Skeletal muscle tissue (tissue), 4 donors: ENCODE data around the gene HEXIM1. TPM values are rescaled to one million over a fixed set of nuclear protein-coding genes. Genes with fewer than 3 reads are reported as not detected.
A peak's percentile ranks its signal among the peaks of the same experiment; 100 is the strongest.
"Not testable (repeated sequence)": the region's sequence is repeated elsewhere in the genome, so short reads cannot be mapped to it uniquely, and the experiment has no call there.

Experiments
- H3K27ac ChIP-seq: one replicate; pipeline ENCODE4 v1.7.0; 2013; ENCODE audit warnings: mild to moderate bottlenecking, low read depth, low read length, inconsistent platforms
- H3K27me3 ChIP-seq, 3 donors: one replicate each; pipeline ENCODE4 v1.7.0; 2013; ENCODE audit warnings: low read length in 3 of 3; ENCODE audit not compliant: control insufficient read depth in 3 of 3, insufficient read depth in 3 of 3
- H3K36me3 ChIP-seq, 3 donors: one replicate each; pipeline ENCODE4 v1.7.0; 2013; ENCODE audit warnings: low read length in 3 of 3; ENCODE audit not compliant: control insufficient read depth in 3 of 3, insufficient read depth in 3 of 3
- H3K4me1 ChIP-seq, 3 donors: one replicate each; pipeline ENCODE4 v1.7.0; 2013; ENCODE audit warnings: low read length in 3 of 3, mild to moderate bottlenecking in 3 of 3; ENCODE audit not compliant: control insufficient read depth in 3 of 3, insufficient read depth in 3 of 3
- H3K4me3 ChIP-seq, 3 donors: one replicate each; pipeline ENCODE4 v1.7.0; 2013; ENCODE audit warnings: low read length in 3 of 3
- H3K9ac ChIP-seq, 3 donors: one replicate each; pipeline ENCODE4 v1.7.0; 2013; ENCODE audit warnings: low read length in 3 of 3, mild to moderate bottlenecking in 3 of 3, moderate library complexity in 2 of 3, low read depth in 1 of 3
- H3K9me3 ChIP-seq, 3 donors: one replicate each; pipeline ENCODE4 v1.7.0; 2013; ENCODE audit warnings: low read length in 3 of 3; ENCODE audit not compliant: control insufficient read depth in 3 of 3
- total RNA-seq: library from RNA; depleted of rRNA; stranded (reverse); fragments of >200 nt; gene quantifications from one replicate; pipeline ENCODE4 v1.2.3, GENCODE V29; 2014
- donor health status: Osteomylitis.

Gene HEXIM1
- total RNA-seq, 1 donor from 2014 or later, result 14.6 TPM

DNA sequence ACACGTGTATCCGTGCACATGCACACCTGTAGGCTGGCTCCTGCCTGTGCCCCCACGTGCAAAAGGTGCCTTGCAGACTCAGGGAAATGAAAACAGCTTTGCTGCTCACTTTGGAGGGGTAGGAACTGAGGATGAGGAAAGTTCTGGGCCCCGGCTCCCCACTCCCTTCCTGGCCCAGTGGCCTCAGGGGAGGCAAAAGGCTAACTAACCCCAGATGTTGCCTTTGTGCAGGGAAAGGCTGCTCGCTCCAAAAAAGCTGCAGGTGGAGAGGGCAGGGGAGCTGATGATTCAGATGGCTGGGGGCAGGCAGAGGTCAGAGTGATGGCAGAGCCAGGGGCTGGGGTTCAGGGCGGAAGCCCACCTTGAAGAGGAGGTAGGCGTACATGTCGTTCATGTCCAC lies 28.3 kb upstream of the HEXIM1 start:
- Histone ChIP-seq H3K9me3 (no peaks in the 10 kb centered on the region), H3K4me3 (no peak overlapping the region), H3K27ac (no peak overlapping the region), H3K4me1 (peaks cover 19 to 31% (median 21%) of the 10 kb centered on the region in 3 donors), H3K9ac (no peak overlapping the region), H3K36me3 (peaks cover 31 to 45% (median 39%) of the 10 kb centered on the region in 3 donors), H3K27me3 (no peaks in the 10 kb centered on the region)

- H3K36me3 ChIP-seq, result peaks cover 31 to 41% (median 35%) of the 10 kb centered on the region in 3 donors
- H3K4me1 ChIP-seq, result peaks cover 19 to 32% (median 22%) of the 10 kb centered on the region in 3 donors
- H3K9ac ChIP-seq, result no peak overlapping the region
- no peak overlapping the region for H3K4me3 ChIP-seq
- H3K27me3 ChIP-seq, result no peaks in the 10 kb centered on the region
- no peak overlapping the region for H3K27ac ChIP-seq
- no peaks in the 10 kb centered on the region for H3K9me3 ChIP-seq
Observed at GRCh38 chr17:45120558-45120957, 27.7 kb upstream of the HEXIM1 start.

DNA sequence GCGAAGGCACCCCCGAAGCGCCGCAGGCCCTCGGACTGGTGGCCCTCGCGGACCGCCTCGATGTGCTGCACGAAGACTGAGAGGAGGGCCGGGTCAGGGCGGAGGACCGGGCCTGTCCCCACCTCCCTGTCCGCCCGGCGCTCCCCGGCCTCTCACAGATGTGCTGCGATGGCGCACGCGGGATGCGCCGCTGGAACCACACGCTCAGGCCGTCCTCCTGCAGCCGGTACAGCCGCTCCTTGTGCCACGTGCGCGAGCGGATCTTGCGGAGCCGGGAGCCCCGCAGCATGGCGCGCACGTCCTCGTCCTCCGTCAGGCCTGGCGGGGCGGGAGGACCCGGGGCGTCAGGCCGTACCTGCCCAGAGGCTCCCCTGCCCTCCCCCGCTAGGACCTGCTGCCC lies 27.2 kb upstream of the HEXIM1 start:
- H3K4me1 ChIP-seq, result peaks cover 19 to 32% (median 22%) of the 10 kb centered on the region in 3 donors
- no peak overlapping the region for H3K9ac ChIP-seq
- H3K27me3 ChIP-seq, result no peaks in the 10 kb centered on the region
- H3K27ac ChIP-seq, result no peak overlapping the region
- peaks cover 31 to 36% (median 31%) of the 10 kb centered on the region in 3 donors for H3K36me3 ChIP-seq
- no peaks in the 10 kb centered on the region for H3K9me3 ChIP-seq
- no peak overlapping the region for H3K4me3 ChIP-seq

DNA sequence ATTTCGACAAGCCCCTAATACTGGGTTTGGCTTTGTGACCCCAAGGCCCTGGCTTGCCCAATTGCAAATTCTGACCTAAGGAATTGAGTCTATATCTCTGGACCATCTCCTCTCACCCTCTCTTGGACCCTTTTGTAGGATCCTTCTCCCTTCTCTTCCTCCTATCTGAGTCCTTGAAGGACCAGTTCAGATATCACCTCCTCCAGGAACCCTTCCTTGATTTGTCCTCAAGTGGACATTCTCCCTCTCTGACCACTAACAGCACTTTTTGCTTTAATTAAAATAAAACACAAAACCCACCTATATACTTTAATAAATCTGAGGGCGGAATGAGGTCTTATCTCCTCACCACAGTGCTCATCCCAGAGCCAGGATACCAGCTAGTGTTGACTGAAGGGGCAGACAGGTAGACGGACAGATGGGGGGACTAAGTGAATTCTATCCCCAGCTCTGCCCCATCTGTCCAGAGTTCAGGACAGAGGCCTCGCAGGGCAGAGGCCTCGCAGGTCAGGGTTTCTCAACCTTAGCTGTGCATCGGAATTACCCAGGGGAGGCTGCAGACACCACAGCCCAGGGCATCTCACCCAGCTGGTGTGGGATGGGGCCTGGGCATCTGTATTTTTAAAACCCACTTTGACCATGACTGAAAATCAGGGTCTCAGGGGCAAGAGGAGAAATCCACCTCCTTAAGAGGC lies 25.1 kb upstream of the HEXIM1 start:
- H3K4me3 ChIP-seq, result no peak overlapping the region
- H3K27me3 ChIP-seq, result no peaks in the 10 kb centered on the region
- H3K4me1 ChIP-seq, result peaks cover 37 to 49% (median 40%) of the 10 kb centered on the region in 3 donors
- H3K9me3 ChIP-seq, result no peaks in the 10 kb centered on the region
- H3K9ac ChIP-seq, result no peak overlapping the region
- H3K36me3 ChIP-seq, result peaks cover 16 to 20% (median 19%) of the 10 kb centered on the region in 3 donors
- peak overlapping the region; percentile 51 for H3K27ac ChIP-seq

GRCh38 chr17:45123930-45124796 lies 24.1 kb upstream of the HEXIM1 start:
- peak overlapping the region in 2 of 3 donors; percentile 20 to 33 for H3K9ac ChIP-seq
- peak overlapping the region; percentile 51 for H3K27ac ChIP-seq
- H3K27me3 ChIP-seq, result no peaks in the 10 kb centered on the region

DNA sequence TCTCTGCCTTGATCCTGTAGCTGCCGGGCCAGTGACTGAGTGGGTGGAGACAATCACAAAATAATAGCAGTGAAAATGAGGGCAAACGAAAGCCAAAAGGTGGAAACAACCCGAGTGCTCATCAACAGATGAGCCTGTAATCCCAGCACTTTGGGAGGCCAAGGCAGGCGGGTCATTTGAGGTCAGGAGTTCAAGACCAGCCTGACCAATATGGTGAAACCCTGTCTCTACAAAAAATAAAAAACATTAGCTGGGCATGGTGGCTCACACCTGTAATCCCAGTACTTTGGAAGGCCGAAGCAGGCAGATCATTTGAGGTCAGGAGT lies 23.5 kb upstream of the HEXIM1 start:
- peak overlapping the region; percentile 51 for H3K27ac ChIP-seq
- not testable (repeated sequence) for H3K9me3 ChIP-seq, H3K27me3 ChIP-seq, H3K36me3 ChIP-seq, H3K4me3 ChIP-seq
- H3K4me1 ChIP-seq, result peaks cover 52 to 64% (median 55%) of the 10 kb centered on the region in 3 donors
- H3K9ac ChIP-seq, result peak overlapping the region in 2 of 3 donors; percentile 20 to 33

More at GRCh38 chr17:45123930-45124796, 24.1 kb upstream of the HEXIM1 start:
- Histone ChIP-seq H3K36me3 (peaks cover 11 to 12% (median 12%) of the 10 kb centered on the region in 3 donors), H3K4me3 (peak overlapping the region in 1 of 3 donors; percentile 14), H3K4me1 (peaks cover 46 to 58% (median 49%) of the 10 kb centered on the region in 3 donors), H3K9me3 (no peaks in the 10 kb centered on the region)

DNA sequence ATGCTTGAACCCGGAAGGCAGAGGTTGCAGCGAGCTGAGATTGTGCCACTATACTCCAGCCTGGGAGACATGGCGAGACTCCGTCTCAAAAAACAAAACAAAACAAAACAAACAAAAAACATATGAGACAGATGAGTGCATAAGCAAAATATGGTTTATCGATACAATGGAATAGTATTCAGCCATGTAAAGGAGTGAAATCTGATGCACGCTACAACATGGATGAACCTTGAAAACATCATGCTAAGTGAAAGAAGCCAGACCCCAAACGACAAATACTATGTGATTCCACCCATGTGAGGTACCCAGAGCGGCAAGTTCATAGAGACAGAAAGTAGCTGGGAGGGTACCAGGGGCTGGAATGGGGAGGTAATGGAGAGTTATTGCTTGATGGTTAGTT lies 22.8 kb upstream of the HEXIM1 start:
- H3K36me3 ChIP-seq, result no peaks in the 10 kb centered on the region
- H3K9me3 ChIP-seq, result no peaks in the 10 kb centered on the region
- peaks cover 60 to 72% (median 63%) of the 10 kb centered on the region in 3 donors for H3K4me1 ChIP-seq
- no peaks in the 10 kb centered on the region for H3K27me3 ChIP-seq
- no peak overlapping the region for H3K27ac ChIP-seq
- H3K9ac ChIP-seq, result no peak overlapping the region
- no peak overlapping the region for H3K4me3 ChIP-seq

- Histone ChIP-seq H3K4me3 (peak overlapping the region; percentile 31 to 52 (median 52)), H3K4me1 (peaks cover 73 to 80% (median 76%) of the 10 kb centered on the region in 3 donors), H3K36me3 (no peaks in the 10 kb centered on the region), H3K27ac (peak overlapping the region; percentile 89), H3K9me3 (no peaks in the 10 kb centered on the region), H3K27me3 (no peaks in the 10 kb centered on the region), H3K9ac (peak overlapping the region; percentile 65 to 96 (median 74))
Observed at GRCh38 chr17:45127207-45127547, 21.1 kb upstream of the HEXIM1 start.

- H3K4me3 ChIP-seq, result peak overlapping the region; percentile 31 to 65 (median 52)
Observed at GRCh38 chr17:45127548-45128300, 20.6 kb upstream of the HEXIM1 start.

More at GRCh38 chr17:45127548-45128300, 20.6 kb upstream of the HEXIM1 start:
- Histone ChIP-seq H3K27me3 (no peaks in the 10 kb centered on the region), H3K9me3 (no peaks in the 10 kb centered on the region), H3K27ac (peak overlapping the region; percentile 89), H3K4me1 (peaks cover 70 to 78% (median 74%) of the 10 kb centered on the region in 3 donors), H3K36me3 (no peaks in the 10 kb centered on the region), H3K9ac (peak overlapping the region; percentile 65 to 96 (median 74))
